Activated CD4-positive, alpha-beta memory T cell treated with anti-CD3 and anti-CD28 coated beads, Interleukin-2, amount 10 ng/mL, durations not matched to agents 7 days and 5 days (primary cell): ENCODE measurements around the gene SGSM1. TPM values are rescaled to one million over a fixed set of nuclear protein-coding genes. Genes with fewer than 3 reads are reported as not detected.

Source experiments
- CTCF ChIA-PET: fragments of 350-600 bp; sonication (Branson Sonifier 250); formaldehyde crosslinking; loops from one replicate; lab custom pipeline; 2021; ENCODE audit warnings: antibody characterized with exemption, inconsistent platforms; lab: Charles Lee
- POLR2A ChIA-PET: fragments of 350-600 bp; sonication (Branson Sonifier 250); formaldehyde crosslinking; loops from one replicate; lab custom pipeline; 2021; ENCODE audit warnings: antibody characterized with exemption; lab: Charles Lee
- DNase-seq: peaks from one replicate; pipeline ENCODE4 v3.0.0-alpha.2; 2020
- H3K27ac Mint-ChIP-seq: one replicate; pipeline ENCODE4 v1.8.0; 2021; ENCODE audit warnings: mild to moderate bottlenecking, mixed read lengths
- H3K27me3 Mint-ChIP-seq: one replicate; pipeline ENCODE4 v1.8.0; 2021; ENCODE audit warnings: mixed read lengths
- H3K36me3 Mint-ChIP-seq: one replicate; pipeline ENCODE4 v1.8.0; 2021; ENCODE audit warnings: low read depth, mixed read lengths
- H3K4me1 Mint-ChIP-seq: one replicate; pipeline ENCODE4 v1.8.0; 2021; ENCODE audit warnings: mixed read lengths
- H3K4me3 Mint-ChIP-seq: one replicate; pipeline ENCODE4 v1.8.0; 2021; ENCODE audit warnings: mild to moderate bottlenecking, mixed read lengths
- H3K9me3 Mint-ChIP-seq: one replicate; pipeline ENCODE4 v1.8.0; 2021; ENCODE audit warnings: mixed read lengths
- total RNA-seq, 2 experiments: library from RNA; stranded (reverse); gene quantifications; one replicate each; pipeline ENCODE4 v1.2.3, GENCODE V29; 2021

Gene SGSM1
- total RNA-seq, 2 experiments from 2014 or later: 0.35 to 0.93 TPM

GRCh38 chr22:24952837-24953383 is 146.9 kb downstream of the SGSM1 start:
- DNase-seq: no peak
- Mint-ChIP-seq H3K27ac (peak overlapping the region; percentile 14), H3K27me3 (peaks cover 62% of the 10 kb centered on the region)

GRCh38 chr22:24953384-24954113 is 147.5 kb downstream of the SGSM1 start:
- POLR2A ChIA-PET: interaction anchor here (0.6 to 2.0 kb wide), 7 partner anchors 10 to 103 kb away, joined by 3 to 9 read pairs (median 4); no protein-coding TSS in a partner anchor
- H3K27me3 Mint-ChIP-seq: peaks cover 56% of the 10 kb centered on the region

More at GRCh38 chr22:24952837-24953383, 146.9 kb downstream of the SGSM1 start:
- Mint-ChIP-seq H3K36me3 (peaks cover 12% of the 10 kb centered on the region), H3K9me3 (no peaks in the 10 kb centered on the region), H3K4me1 (peaks cover 54% of the 10 kb centered on the region), H3K4me3 (peak overlapping the region; percentile 90)
- ChIA-PET POLR2A (interaction anchor here (0.6 to 2.0 kb wide), 6 partner anchors 32 to 104 kb away, joined by 3 to 9 read pairs (median 4); no protein-coding TSS in a partner anchor), CTCF (interaction anchor here (0.9 to 6.5 kb wide), 4 partner anchors 10 to 104 kb away, joined by 3 to 95 read pairs (median 4); no protein-coding TSS in a partner anchor)

GRCh38 chr22:24954114-24954463 is 148.1 kb downstream of the SGSM1 start:
- peaks cover 54% of the 10 kb centered on the region for H3K4me1 Mint-ChIP-seq
- H3K36me3 Mint-ChIP-seq: peaks cover 12% of the 10 kb centered on the region
- no peak for DNase-seq
- POLR2A ChIA-PET: interaction anchor here (0.9 to 2.0 kb wide), 4 partner anchors 9 to 103 kb away, joined by 3 to 7 read pairs (median 4); no protein-coding TSS in a partner anchor
- H3K27me3 Mint-ChIP-seq: peaks cover 51% of the 10 kb centered on the region
- H3K4me3 Mint-ChIP-seq: peak overlapping the region; percentile 73
- H3K27ac Mint-ChIP-seq: no peak overlapping the region
- CTCF ChIA-PET: interaction anchor here (0.6 to 6.5 kb wide), 3 partner anchors 12 to 97 kb away, joined by 3 to 95 read pairs (median 4); no protein-coding TSS in a partner anchor
- H3K9me3 Mint-ChIP-seq: no peaks in the 10 kb centered on the region

More at GRCh38 chr22:24953384-24954113, 147.5 kb downstream of the SGSM1 start:
- H3K36me3 Mint-ChIP-seq: peaks cover 12% of the 10 kb centered on the region
- H3K9me3 Mint-ChIP-seq: no peaks in the 10 kb centered on the region
- H3K4me3 Mint-ChIP-seq: peak overlapping the region; percentile 90
- peaks cover 54% of the 10 kb centered on the region for H3K4me1 Mint-ChIP-seq
- H3K27ac Mint-ChIP-seq: no peak overlapping the region
- CTCF ChIA-PET: interaction anchor here (0.6 to 6.5 kb wide), 6 partner anchors 11 to 103 kb away, joined by 3 to 95 read pairs (median 4); no protein-coding TSS in a partner anchor
- DNase-seq: no peak

- CTCF ChIA-PET: interaction anchor here (6.5 kb wide), 1 partner anchor 96 kb away, joined by 95 read pairs; no protein-coding TSS in a partner anchor
Measured at GRCh38 chr22:24954856-24955255, 148.8 kb downstream of the SGSM1 start.

GRCh38 chr22:24957043-24957442 is 151.0 kb downstream of the SGSM1 start:
- H3K4me1 Mint-ChIP-seq: peaks cover 38% of the 10 kb centered on the region
- peaks cover 30% of the 10 kb centered on the region for H3K27me3 Mint-ChIP-seq
- no peak overlapping the region for H3K27ac Mint-ChIP-seq
- POLR2A ChIA-PET: no interaction called here
- DNase-seq: no peak
- peaks cover 17% of the 10 kb centered on the region for H3K36me3 Mint-ChIP-seq
- no peaks in the 10 kb centered on the region for H3K9me3 Mint-ChIP-seq
- CTCF ChIA-PET: no interaction called here
- H3K4me3 Mint-ChIP-seq: no peak overlapping the region

More at GRCh38 chr22:24954856-24955255, 148.8 kb downstream of the SGSM1 start:
- H3K4me1 Mint-ChIP-seq: peaks cover 50% of the 10 kb centered on the region
- DNase-seq: no peak
- no peak overlapping the region for H3K4me3 Mint-ChIP-seq
- POLR2A ChIA-PET: no interaction called here
- H3K27me3 Mint-ChIP-seq: peaks cover 46% of the 10 kb centered on the region
- no peaks in the 10 kb centered on the region for H3K9me3 Mint-ChIP-seq
- no peak overlapping the region for H3K27ac Mint-ChIP-seq
- H3K36me3 Mint-ChIP-seq: peaks cover 12% of the 10 kb centered on the region

- Mint-ChIP-seq H3K27ac (no peak overlapping the region), H3K9me3 (no peaks in the 10 kb centered on the region), H3K36me3 (peaks cover 10% of the 10 kb centered on the region), H3K27me3 (peaks cover 4% of the 10 kb centered on the region), H3K4me3 (no peak overlapping the region), H3K4me1 (peaks cover 16% of the 10 kb centered on the region)
- ChIA-PET POLR2A (interaction anchor here (1.5 kb wide), 1 partner anchor 9 kb away, joined by 4 read pairs; no protein-coding TSS in a partner anchor), CTCF (interaction anchor here (0.7 to 1.6 kb wide), 2 partner anchors 23 to 95 kb away, joined by 3 read pairs; no protein-coding TSS in a partner anchor)
- no peak for DNase-seq
Measured at GRCh38 chr22:24961217-24961844, 155.3 kb downstream of the SGSM1 start.

- Mint-ChIP-seq H3K4me1 (peaks cover 13% of the 10 kb centered on the region), H3K27ac (no peak overlapping the region), H3K4me3 (no peak overlapping the region), H3K36me3 (peaks cover 10% of the 10 kb centered on the region), H3K9me3 (no peaks in the 10 kb centered on the region), H3K27me3 (peaks cover under 1% of the 10 kb centered on the region)
- CTCF ChIA-PET: interaction anchor here (1.2 kb wide), 1 partner anchor 86 kb away, joined by 3 read pairs; no protein-coding TSS in a partner anchor
- no peak for DNase-seq
- POLR2A ChIA-PET: interaction anchor here (1.0 to 1.1 kb wide), 2 partner anchors 20 to 94 kb away, joined by 3 read pairs; no protein-coding TSS in a partner anchor
Measured at GRCh38 chr22:24962094-24962493, 156.1 kb downstream of the SGSM1 start.

GRCh38 chr22:24962835-24963234 is 156.8 kb downstream of the SGSM1 start:
- Mint-ChIP-seq H3K36me3 (peaks cover 10% of the 10 kb centered on the region), H3K27me3 (no peaks in the 10 kb centered on the region), H3K4me3 (no peak overlapping the region), H3K9me3 (no peaks in the 10 kb centered on the region), H3K4me1 (peaks cover 13% of the 10 kb centered on the region), H3K27ac (no peak overlapping the region)
- ChIA-PET POLR2A (interaction anchor here (1.0 to 1.5 kb wide), 4 partner anchors 9 to 93 kb away, joined by 3 read pairs; no protein-coding TSS in a partner anchor), CTCF (interaction anchor here (1.2 kb wide), 1 partner anchor 85 kb away, joined by 3 read pairs; no protein-coding TSS in a partner anchor)
- no peak for DNase-seq

- Mint-ChIP-seq H3K36me3 (peaks cover 16% of the 10 kb centered on the region), H3K4me3 (no peak overlapping the region), H3K27me3 (no peaks in the 10 kb centered on the region), H3K27ac (no peak overlapping the region), H3K9me3 (no peaks in the 10 kb centered on the region), H3K4me1 (peaks cover 13% of the 10 kb centered on the region)
- ChIA-PET CTCF (interaction anchor here (0.8 kb wide), 1 partner anchor 116 kb away, joined by 3 read pairs; no protein-coding TSS in a partner anchor), POLR2A (interaction anchor here (0.7 to 1.5 kb wide), 2 partner anchors 10 to 85 kb away, joined by 3 read pairs; no protein-coding TSS in a partner anchor)
- DNase-seq: no peak
Measured at GRCh38 chr22:24964441-24964840, 158.4 kb downstream of the SGSM1 start.

- Mint-ChIP-seq H3K9me3 (no peaks in the 10 kb centered on the region), H3K27ac (no peak overlapping the region), H3K36me3 (peaks cover 16% of the 10 kb centered on the region), H3K4me1 (peaks cover 9% of the 10 kb centered on the region), H3K4me3 (no peak overlapping the region), H3K27me3 (no peaks in the 10 kb centered on the region)
- DNase-seq: no peak
- ChIA-PET POLR2A (no interaction called here), CTCF (interaction anchor here (0.8 to 0.9 kb wide), 2 partner anchors 12 to 19 kb away, joined by 3 read pairs; no protein-coding TSS in a partner anchor)
Measured at GRCh38 chr22:24965822-24966626, 160.0 kb downstream of the SGSM1 start.

- ChIA-PET POLR2A (interaction anchor here (1.5 kb wide), 1 partner anchor 22 kb away, joined by 3 read pairs; no protein-coding TSS in a partner anchor), CTCF (no interaction called here)
- Mint-ChIP-seq H3K27ac (no peak overlapping the region), H3K9me3 (no peaks in the 10 kb centered on the region), H3K27me3 (peaks cover 13% of the 10 kb centered on the region), H3K4me3 (no peak overlapping the region), H3K36me3 (peaks cover 11% of the 10 kb centered on the region), H3K4me1 (peaks cover 7% of the 10 kb centered on the region)
- DNase-seq: no peak
Measured at GRCh38 chr22:24968066-24968561, 162.1 kb downstream of the SGSM1 start.
